HG02642 (cell line): Measurements from ENCODE around the gene OR51E2.

Experiments used
- ATAC-seq: cut with Tn5 transposase; IDR thresholded peaks from one replicate; pipeline ENCODE4 v1.9.1; 2021; ENCODE audit warnings: mild to moderate bottlenecking; ENCODE audit not compliant: unreplicated experiment, poor library complexity

The OR51E2 gene

GRCh38 chr11:4664786-4665185 is 32.9 kb downstream of the OR51E2 start:
- no peak for ATAC-seq

- no peak for ATAC-seq
Measured at GRCh38 chr11:4664183-4664582, 33.5 kb downstream of the OR51E2 start.

GRCh38 chr11:4662876-4663275 is 34.8 kb downstream of the OR51E2 start:
- no peak for ATAC-seq

GRCh38 chr11:4658629-4659445 is 38.8 kb downstream of the OR51E2 start:
- no peak for ATAC-seq

- no peak for ATAC-seq
Measured at GRCh38 chr11:4654635-4655369, 42.9 kb downstream of the OR51E2 start.

- ATAC-seq = no peak
Measured at GRCh38 chr11:4647766-4648165, 49.9 kb downstream of the OR51E2 start.

GRCh38 chr11:4645974-4646373 is 51.7 kb downstream of the OR51E2 start:
- no peak for ATAC-seq

GRCh38 chr11:4644233-4644632 is 53.4 kb downstream of the OR51E2 start:
- ATAC-seq = no peak

- no peak for ATAC-seq
Measured at GRCh38 chr11:4643682-4644081, 54.0 kb downstream of the OR51E2 start, which contains the start of gene OR51E1. OR51E1 (plus strand) TSS chr11:4643982; CDS start chr11:4652527, 8,545 bp downstream.

GRCh38 chr11:4643076-4643475 is 54.6 kb downstream of the OR51E2 start:
- no peak for ATAC-seq

- no peak for ATAC-seq
Measured at GRCh38 chr11:4642043-4642442, 55.6 kb downstream of the OR51E2 start.

- ATAC-seq = no peak
Measured at GRCh38 chr11:4641501-4641900, 56.2 kb downstream of the OR51E2 start.

GRCh38 chr11:4639931-4640330 is 57.7 kb downstream of the OR51E2 start:
- ATAC-seq = no peak

- no peak for ATAC-seq
Measured at GRCh38 chr11:4637662-4638047, 60.0 kb downstream of the OR51E2 start.

GRCh38 chr11:4636962-4637661 is 60.5 kb downstream of the OR51E2 start, which contains the start of gene OR51D1:
OR51D1 (plus strand) TSS chr11:4637477; CDS start chr11:4639791, 2,314 bp downstream.
- ATAC-seq = peak; percentile 97

GRCh38 chr11:4636136-4636535 is 61.5 kb downstream of the OR51E2 start:
- ATAC-seq = no peak
